ENCODE data around the gene GEMIN4. TPM values are rescaled to one million over a fixed set of nuclear protein-coding genes. Genes with fewer than 3 reads are reported as not detected.
"Not testable (repeated sequence)": the region's sequence is repeated elsewhere in the genome, so short reads cannot be mapped to it uniquely, and the experiment has no call there.

GEMIN4 gene
- total and polyA plus RNA-seq, 2 experiments from 2014 or later = 14.1 to 45.0 TPM

DNA sequence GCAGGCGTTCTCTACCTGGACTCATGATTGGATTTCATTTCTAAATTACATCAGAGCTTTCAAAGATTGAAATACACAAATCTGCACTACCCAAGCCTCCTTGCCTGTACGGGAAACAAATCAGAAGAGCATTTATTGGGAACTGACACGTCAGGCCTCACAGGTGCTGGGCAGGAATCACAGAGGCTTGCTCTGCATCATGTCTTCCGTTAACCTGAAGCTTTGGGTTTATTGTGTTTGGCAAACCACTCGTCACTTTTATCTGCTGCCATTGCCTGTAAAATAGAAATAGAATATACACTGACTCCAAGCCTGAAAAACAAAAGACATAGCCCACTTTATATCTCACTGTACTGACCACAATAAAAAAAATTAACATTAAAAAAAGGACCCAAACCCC, 7.9 kb upstream of the GEMIN4 start (continued):
- TF ChIP-seq, protein P1, sequence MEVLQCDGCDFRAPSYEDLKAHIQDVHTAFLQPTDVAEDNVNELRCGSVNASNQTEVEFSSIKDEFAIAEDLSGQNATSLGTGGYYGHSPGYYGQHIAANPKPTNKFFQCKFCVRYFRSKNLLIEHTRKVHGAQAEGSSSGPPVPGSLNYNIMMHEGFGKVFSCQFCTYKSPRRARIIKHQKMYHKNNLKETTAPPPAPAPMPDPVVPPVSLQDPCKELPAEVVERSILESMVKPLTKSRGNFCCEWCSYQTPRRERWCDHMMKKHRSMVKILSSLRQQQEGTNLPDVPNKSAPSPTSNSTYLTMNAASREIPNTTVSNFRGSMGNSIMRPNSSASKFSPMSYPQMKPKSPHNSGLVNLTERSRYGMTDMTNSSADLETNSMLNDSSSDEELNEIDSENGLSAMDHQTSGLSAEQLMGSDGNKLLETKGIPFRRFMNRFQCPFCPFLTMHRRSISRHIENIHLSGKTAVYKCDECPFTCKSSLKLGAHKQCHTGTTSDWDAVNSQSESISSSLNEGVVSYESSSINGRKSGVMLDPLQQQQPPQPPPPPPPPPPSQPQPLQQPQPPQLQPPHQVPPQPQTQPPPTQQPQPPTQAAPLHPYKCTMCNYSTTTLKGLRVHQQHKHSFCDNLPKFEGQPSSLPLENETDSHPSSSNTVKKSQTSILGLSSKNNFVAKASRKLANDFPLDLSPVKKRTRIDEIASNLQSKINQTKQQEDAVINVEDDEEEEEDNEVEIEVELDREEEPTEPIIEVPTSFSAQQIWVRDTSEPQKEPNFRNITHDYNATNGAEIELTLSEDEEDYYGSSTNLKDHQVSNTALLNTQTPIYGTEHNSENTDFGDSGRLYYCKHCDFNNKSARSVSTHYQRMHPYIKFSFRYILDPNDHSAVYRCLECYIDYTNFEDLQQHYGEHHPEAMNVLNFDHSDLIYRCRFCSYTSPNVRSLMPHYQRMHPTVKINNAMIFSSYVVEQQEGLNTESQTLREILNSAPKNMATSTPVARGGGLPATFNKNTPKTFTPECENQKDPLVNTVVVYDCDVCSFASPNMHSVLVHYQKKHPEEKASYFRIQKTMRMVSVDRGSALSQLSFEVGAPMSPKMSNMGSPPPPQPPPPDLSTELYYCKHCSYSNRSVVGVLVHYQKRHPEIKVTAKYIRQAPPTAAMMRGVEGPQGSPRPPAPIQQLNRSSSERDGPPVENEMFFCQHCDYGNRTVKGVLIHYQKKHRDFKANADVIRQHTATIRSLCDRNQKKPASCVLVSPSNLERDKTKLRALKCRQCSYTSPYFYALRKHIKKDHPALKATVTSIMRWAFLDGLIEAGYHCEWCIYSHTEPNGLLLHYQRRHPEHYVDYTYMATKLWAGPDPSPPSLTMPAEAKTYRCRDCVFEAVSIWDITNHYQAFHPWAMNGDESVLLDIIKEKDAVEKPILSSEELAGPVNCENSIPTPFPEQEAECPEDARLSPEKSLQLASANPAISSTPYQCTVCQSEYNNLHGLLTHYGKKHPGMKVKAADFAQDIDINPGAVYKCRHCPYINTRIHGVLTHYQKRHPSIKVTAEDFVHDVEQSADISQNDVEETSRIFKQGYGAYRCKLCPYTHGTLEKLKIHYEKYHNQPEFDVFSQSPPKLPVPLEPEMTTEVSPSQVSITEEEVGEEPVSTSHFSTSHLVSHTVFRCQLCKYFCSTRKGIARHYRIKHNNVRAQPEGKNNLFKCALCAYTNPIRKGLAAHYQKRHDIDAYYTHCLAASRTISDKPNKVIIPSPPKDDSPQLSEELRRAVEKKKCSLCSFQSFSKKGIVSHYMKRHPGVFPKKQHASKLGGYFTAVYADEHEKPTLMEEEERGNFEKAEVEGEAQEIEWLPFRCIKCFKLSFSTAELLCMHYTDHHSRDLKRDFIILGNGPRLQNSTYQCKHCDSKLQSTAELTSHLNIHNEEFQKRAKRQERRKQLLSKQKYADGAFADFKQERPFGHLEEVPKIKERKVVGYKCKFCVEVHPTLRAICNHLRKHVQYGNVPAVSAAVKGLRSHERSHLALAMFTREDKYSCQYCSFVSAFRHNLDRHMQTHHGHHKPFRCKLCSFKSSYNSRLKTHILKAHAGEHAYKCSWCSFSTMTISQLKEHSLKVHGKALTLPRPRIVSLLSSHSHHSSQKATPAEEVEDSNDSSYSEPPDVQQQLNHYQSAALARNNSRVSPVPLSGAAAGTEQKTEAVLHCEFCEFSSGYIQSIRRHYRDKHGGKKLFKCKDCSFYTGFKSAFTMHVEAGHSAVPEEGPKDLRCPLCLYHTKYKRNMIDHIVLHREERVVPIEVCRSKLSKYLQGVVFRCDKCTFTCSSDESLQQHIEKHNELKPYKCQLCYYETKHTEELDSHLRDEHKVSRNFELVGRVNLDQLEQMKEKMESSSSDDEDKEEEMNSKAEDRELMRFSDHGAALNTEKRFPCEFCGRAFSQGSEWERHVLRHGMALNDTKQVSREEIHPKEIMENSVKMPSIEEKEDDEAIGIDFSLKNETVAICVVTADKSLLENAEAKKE (CRISPR knock-in tag; IDR thresholded peaks at IDR 0.05) = no peak
- TF ChIP-seq NANOG (IDR thresholded peaks at IDR 0.05; ENCODE audit: borderline replicate concordance) = no peak
- TF ChIP-seq, protein P2, sequence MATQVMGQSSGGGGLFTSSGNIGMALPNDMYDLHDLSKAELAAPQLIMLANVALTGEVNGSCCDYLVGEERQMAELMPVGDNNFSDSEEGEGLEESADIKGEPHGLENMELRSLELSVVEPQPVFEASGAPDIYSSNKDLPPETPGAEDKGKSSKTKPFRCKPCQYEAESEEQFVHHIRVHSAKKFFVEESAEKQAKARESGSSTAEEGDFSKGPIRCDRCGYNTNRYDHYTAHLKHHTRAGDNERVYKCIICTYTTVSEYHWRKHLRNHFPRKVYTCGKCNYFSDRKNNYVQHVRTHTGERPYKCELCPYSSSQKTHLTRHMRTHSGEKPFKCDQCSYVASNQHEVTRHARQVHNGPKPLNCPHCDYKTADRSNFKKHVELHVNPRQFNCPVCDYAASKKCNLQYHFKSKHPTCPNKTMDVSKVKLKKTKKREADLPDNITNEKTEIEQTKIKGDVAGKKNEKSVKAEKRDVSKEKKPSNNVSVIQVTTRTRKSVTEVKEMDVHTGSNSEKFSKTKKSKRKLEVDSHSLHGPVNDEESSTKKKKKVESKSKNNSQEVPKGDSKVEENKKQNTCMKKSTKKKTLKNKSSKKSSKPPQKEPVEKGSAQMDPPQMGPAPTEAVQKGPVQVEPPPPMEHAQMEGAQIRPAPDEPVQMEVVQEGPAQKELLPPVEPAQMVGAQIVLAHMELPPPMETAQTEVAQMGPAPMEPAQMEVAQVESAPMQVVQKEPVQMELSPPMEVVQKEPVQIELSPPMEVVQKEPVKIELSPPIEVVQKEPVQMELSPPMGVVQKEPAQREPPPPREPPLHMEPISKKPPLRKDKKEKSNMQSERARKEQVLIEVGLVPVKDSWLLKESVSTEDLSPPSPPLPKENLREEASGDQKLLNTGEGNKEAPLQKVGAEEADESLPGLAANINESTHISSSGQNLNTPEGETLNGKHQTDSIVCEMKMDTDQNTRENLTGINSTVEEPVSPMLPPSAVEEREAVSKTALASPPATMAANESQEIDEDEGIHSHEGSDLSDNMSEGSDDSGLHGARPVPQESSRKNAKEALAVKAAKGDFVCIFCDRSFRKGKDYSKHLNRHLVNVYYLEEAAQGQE (IDR thresholded peaks at IDR 0.05; ENCODE audit: unreplicated experiment) = no peak
- no peak for TF ChIP-seq EZH2 (IDR thresholded peaks at IDR 0.05; ENCODE audit: low read depth, unreplicated experiment)

DNA sequence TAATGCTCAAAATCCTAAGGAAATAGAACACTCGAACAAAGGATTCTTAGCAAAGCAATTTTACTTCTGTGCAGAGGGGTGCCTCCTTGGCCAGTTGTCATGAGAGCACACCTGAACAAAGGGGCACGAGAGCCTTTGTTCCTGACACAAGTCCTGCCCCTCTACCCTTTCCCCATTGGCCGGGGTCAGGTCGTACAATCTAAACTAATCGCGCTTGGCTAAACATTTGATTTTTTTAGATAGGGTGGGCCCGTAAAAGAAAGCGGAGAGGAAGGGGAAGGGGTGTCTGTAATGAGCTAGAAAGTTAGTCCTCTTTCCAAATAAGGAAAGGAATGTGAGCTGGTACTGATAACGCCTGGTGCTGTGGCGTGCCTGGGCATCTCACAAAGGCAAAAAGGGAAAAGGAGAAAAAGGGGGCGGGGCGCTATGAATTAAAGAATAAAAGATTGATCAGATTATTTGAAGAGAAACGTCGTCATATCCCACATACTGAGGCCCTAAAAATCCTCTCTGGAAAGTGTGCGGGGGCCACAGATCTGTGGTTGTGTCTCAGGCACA, 4.0 kb upstream of the GEMIN4 start:
- Mint-ChIP-seq H3K27me3 (ENCODE audit: insufficient read depth, low read depth, poor library complexity) (peaks cover 24% of the 10 kb centered on the region), H3K9me3 (peaks cover 12% of the 10 kb centered on the region; the same call in 2 of the 3 replicates), H3K4me1 (peaks cover 16% of the 10 kb centered on the region), H3K27ac (peak overlapping the region; percentile 86), H3K36me3 (ENCODE audit: low read depth) (peaks cover 60% of the 10 kb centered on the region)
- not testable (repeated sequence) for H3K4me2 ChIP-seq; H3K4me3 Mint-ChIP-seq; H3K4me1 ChIP-seq (ENCODE audit: insufficient read depth); ATAC-seq; H2AFZ ChIP-seq; H3K27me3 ChIP-seq (ENCODE audit: insufficient read depth); H3K9me2 ChIP-seq (ENCODE audit: insufficient read depth); H3F3A ChIP-seq (replicated peaks; ENCODE audit: low read depth); H3K79me2 ChIP-seq (replicated peaks; ENCODE audit: insufficient read depth); H4K20me1 ChIP-seq (replicated peaks; ENCODE audit: insufficient read depth); H3K4me3 ChIP-seq
- peak; percentile 43 for DNase-seq (ENCODE audit: low spot score)
- 0 out of 2 replicates have a peak, but pooled peaks cover 14% of the 10 kb centered on the region for H3K36me3 ChIP-seq (ENCODE audit: insufficient read depth)
- H3K27ac ChIP-seq (ENCODE audit: low read depth) = peak overlapping the region; percentile 83
